Liver (tissue), 9 donors: Measurements from ENCODE around the gene RGS17. TPM values are rescaled to one million over a fixed set of nuclear protein-coding genes. Genes with fewer than 3 reads are reported as not detected.

Source experiments
- DNase-seq: peaks from one replicate; pipeline ENCODE4 v3.0.0-alpha.2; 2017; ENCODE audit warnings: low spot score
- H3K27ac ChIP-seq, 2 donors: one replicate each; pipeline ENCODE4 v1.7.0; 2013; ENCODE audit warnings: inconsistent platforms in 2 of 2, low read length in 2 of 2, control low read depth in 1 of 2, low read depth in 1 of 2, mild to moderate bottlenecking in 1 of 2
- H3K27me3 ChIP-seq, 4 donors: one replicate each; pipeline versions ENCODE4 v1.6.1 to v1.7.0; 2013; ENCODE audit warnings: low read length in 3 of 4, inconsistent platforms in 1 of 4, mild to moderate bottlenecking in 1 of 4, moderate library complexity in 1 of 4; ENCODE audit not compliant: control insufficient read depth in 4 of 4, insufficient read depth in 4 of 4
- H3K36me3 ChIP-seq, 4 donors: one replicate each; pipeline versions ENCODE4 v1.6.1 to v1.7.0; 2013; ENCODE audit warnings: low read length in 3 of 4, mild to moderate bottlenecking in 3 of 4, low read depth in 1 of 4, moderate library complexity in 1 of 4; ENCODE audit not compliant: control insufficient read depth in 4 of 4, insufficient read depth in 3 of 4
- H3K4me1 ChIP-seq, 4 donors: one replicate each; pipeline versions ENCODE4 v1.6.1 to v1.7.0; 2013; ENCODE audit warnings: low read length in 3 of 4, mild to moderate bottlenecking in 3 of 4, moderate library complexity in 1 of 4; ENCODE audit not compliant: control insufficient read depth in 4 of 4, insufficient read depth in 4 of 4
- H3K4me3 ChIP-seq, 3 donors: one replicate each; pipeline versions ENCODE4 v1.6.1 to v1.7.0; 2013; ENCODE audit warnings: low read length in 3 of 3, control low read depth in 1 of 3, low read depth in 1 of 3, mild to moderate bottlenecking in 1 of 3
- H3K9ac ChIP-seq, 2 donors: one replicate each; pipeline ENCODE4 v1.7.0; 2013; ENCODE audit warnings: low read length in 2 of 2, mild to moderate bottlenecking in 2 of 2, moderate library complexity in 2 of 2, control low read depth in 1 of 2, low read depth in 1 of 2
- H3K9me3 ChIP-seq, 4 donors: one replicate each; pipeline versions ENCODE4 v1.6.1 to v1.7.0; 2013; ENCODE audit warnings: low read length in 3 of 4; ENCODE audit not compliant: control insufficient read depth in 4 of 4
- EGR1 ChIP-seq, 2 donors: IDR thresholded peaks; 2 replicates each; pipeline ENCODE4 v1.6.1; 2016 to 2018; ENCODE audit warnings: antibody characterized with exemption in 2 of 2, low read depth in 2 of 2
- FOXA1 ChIP-seq: IDR thresholded peaks from 2 replicates; pipeline ENCODE4 v1.6.1; 2016; ENCODE audit warnings: antibody characterized with exemption
- FOXA2 ChIP-seq: IDR thresholded peaks from 2 replicates; pipeline ENCODE4 v1.6.1; 2016; ENCODE audit warnings: antibody characterized with exemption
- GABPA ChIP-seq, 2 donors: IDR thresholded peaks in 1 of 2; conservative IDR thresholded peaks in 1 of 2; 2 replicates each; pipeline ENCODE4 v1.6.1; 2016; ENCODE audit warnings: antibody characterized with exemption in 2 of 2, mild to moderate bottlenecking in 1 of 2, moderate library complexity in 1 of 2
- HNF4A ChIP-seq, 2 donors: conservative IDR thresholded peaks; 2 replicates each; pipeline ENCODE4 v1.6.1; 2016; ENCODE audit warnings: antibody characterized with exemption in 2 of 2, mild to moderate bottlenecking in 2 of 2
- HNF4G ChIP-seq: IDR thresholded peaks from 2 replicates; pipeline ENCODE4 v1.6.1; 2016; ENCODE audit warnings: antibody characterized with exemption
- JUND ChIP-seq, 2 donors: IDR thresholded peaks; 2 replicates each; pipeline ENCODE4 v1.6.1; 2016; ENCODE audit warnings: antibody characterized with exemption in 2 of 2
- RAD21 ChIP-seq, 2 donors: IDR thresholded peaks; 2 replicates each; pipeline ENCODE4 v1.6.1; 2016; ENCODE audit warnings: antibody characterized with exemption in 2 of 2, mild to moderate bottlenecking in 2 of 2
- RXRA ChIP-seq, 2 donors: IDR thresholded peaks; 2 replicates each; pipeline ENCODE4 v1.6.1; 2017 to 2018; ENCODE audit warnings: antibody characterized with exemption in 2 of 2, mild to moderate bottlenecking in 1 of 2
- SP1 ChIP-seq: IDR thresholded peaks from 2 replicates; pipeline ENCODE4 v1.6.1; 2018; ENCODE audit warnings: antibody characterized with exemption, mild to moderate bottlenecking
- TAF1 ChIP-seq: conservative IDR thresholded peaks from 2 replicates; pipeline ENCODE4 v1.6.1; 2016; ENCODE audit warnings: antibody characterized with exemption, mild to moderate bottlenecking
- YY1 ChIP-seq: IDR thresholded peaks from 2 replicates; pipeline ENCODE4 v1.6.1; 2016; ENCODE audit warnings: antibody characterized with exemption, mild to moderate bottlenecking
- WGBS: extraction: QIAGEN DNeasy Blood & Tissue Kit; methylation state at CpG from one replicate; pipeline ENCODE4 v1.1.7; 2013; 5-methylcytosine and 5-hydroxymethylcytosine counted together
- polyA plus RNA-seq, 2 donors: library from polyadenylated mRNA; stranded (reverse) in 1 of 2; unstranded in 1 of 2; fragments of 200-250 nt in 1 of 2; fragments of >200 nt in 1 of 2; fragmentation: Nextera tagmentation in 1 of 2; extraction: Ambion mirVana in 1 of 2; gene quantifications; one replicate each; pipeline versions ENCODE4 v1.2.1 to v1.2.3, GENCODE V29; 2013 to 2015
- total RNA-seq, 2 donors: library from RNA; depleted of rRNA; stranded (reverse); fragments of >200 nt; gene quantifications; one replicate each; pipeline ENCODE4 v1.2.3, GENCODE V29; 2014
- TF ChIP-seq, protein P1 (sequence below): IDR thresholded peaks from 2 replicates; pipeline ENCODE4 v1.6.1; 2016; ENCODE audit warnings: antibody characterized with exemption, mild to moderate bottlenecking
- TF ChIP-seq, protein P2 (sequence below): IDR thresholded peaks from 2 replicates; pipeline ENCODE4 v1.6.1; 2016; ENCODE audit warnings: antibody characterized with exemption
- TF ChIP-seq, protein P3 (sequence below): IDR thresholded peaks from 2 replicates; pipeline ENCODE4 v1.6.1; 2016; ENCODE audit warnings: antibody characterized with exemption
- donor health status: healthy.
- donor health status: healthy.
- donor health status: healthy.
- donor health status: healthy.
- donor health status: healthy.

RGS17 gene
- total and polyA plus RNA-seq, 4 donors, result under 0.01 to 0.09 (median 0.03) TPM

DNA sequence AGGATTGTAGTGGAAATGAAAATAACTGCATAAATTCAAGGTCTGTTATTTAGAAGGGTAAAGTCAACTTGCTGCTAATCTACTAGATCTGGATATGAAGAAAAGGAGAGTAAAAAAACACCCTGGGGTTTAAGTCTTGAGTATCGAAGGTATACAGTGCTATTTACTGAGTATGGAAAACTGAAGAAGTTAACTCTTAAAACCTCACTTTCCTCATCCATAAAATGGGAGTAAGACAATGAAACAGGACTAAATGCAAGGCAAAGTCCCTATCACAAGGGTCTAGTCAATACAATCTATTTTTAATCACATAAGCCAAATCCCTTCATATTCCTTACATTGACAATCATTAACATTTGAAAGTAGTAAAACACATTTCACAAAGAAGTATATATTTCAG lies 150.4 kb downstream of the RGS17 start (continued):
- TF ChIP-seq, protein P1, sequence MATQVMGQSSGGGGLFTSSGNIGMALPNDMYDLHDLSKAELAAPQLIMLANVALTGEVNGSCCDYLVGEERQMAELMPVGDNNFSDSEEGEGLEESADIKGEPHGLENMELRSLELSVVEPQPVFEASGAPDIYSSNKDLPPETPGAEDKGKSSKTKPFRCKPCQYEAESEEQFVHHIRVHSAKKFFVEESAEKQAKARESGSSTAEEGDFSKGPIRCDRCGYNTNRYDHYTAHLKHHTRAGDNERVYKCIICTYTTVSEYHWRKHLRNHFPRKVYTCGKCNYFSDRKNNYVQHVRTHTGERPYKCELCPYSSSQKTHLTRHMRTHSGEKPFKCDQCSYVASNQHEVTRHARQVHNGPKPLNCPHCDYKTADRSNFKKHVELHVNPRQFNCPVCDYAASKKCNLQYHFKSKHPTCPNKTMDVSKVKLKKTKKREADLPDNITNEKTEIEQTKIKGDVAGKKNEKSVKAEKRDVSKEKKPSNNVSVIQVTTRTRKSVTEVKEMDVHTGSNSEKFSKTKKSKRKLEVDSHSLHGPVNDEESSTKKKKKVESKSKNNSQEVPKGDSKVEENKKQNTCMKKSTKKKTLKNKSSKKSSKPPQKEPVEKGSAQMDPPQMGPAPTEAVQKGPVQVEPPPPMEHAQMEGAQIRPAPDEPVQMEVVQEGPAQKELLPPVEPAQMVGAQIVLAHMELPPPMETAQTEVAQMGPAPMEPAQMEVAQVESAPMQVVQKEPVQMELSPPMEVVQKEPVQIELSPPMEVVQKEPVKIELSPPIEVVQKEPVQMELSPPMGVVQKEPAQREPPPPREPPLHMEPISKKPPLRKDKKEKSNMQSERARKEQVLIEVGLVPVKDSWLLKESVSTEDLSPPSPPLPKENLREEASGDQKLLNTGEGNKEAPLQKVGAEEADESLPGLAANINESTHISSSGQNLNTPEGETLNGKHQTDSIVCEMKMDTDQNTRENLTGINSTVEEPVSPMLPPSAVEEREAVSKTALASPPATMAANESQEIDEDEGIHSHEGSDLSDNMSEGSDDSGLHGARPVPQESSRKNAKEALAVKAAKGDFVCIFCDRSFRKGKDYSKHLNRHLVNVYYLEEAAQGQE, result no peak
- no peak for TF ChIP-seq RXRA (IDR thresholded peaks at IDR 0.05)
- TF ChIP-seq HNF4A (conservative IDR thresholded peaks at IDR 0.05), result no peak

DNA sequence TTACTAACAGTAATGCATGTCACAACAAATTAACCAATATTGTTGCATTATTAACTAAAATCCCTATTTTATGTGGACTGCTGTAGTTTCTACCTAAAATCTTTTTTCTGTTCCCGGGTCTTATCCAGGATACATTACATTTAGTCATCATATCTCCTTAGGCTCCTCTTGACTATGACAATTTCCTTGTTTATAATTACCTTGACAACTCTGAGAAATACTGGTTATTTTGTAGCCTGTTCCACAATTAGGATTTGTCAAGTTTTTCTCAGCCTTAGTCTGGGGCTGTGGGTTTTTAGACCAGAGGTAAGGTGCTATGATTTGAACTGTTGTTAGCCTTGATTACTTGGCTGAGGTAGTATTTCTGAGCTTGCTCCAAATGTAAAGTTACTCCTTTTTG lies 152.0 kb downstream of the RGS17 start:
- Histone ChIP-seq H3K9me3 (no peaks in the 10 kb centered on the region), H3K9ac (no peak overlapping the region), H3K27me3 (no peaks in the 10 kb centered on the region), H3K4me3 (no peak overlapping the region), H3K27ac (no peak overlapping the region), H3K36me3 (peaks cover 0 to 4% (median 1%) of the 10 kb centered on the region in 4 donors), H3K4me1 (peaks cover 8 to 21% (median 12%) of the 10 kb centered on the region in 4 donors)
- WGBS, result 86% methylated on average over 1 of the region's 1 CpG
- DNase-seq, result no peak
- TF ChIP-seq FOXA2 (no peak), EGR1 (IDR thresholded peaks at IDR 0.05; ENCODE audit: low read depth in 2 of 2) (no peak), JUND (IDR thresholded peaks at IDR 0.05) (no peak), GABPA (IDR thresholded peaks at IDR 0.05 in 1 of 2, conservative IDR thresholded peaks at IDR 0.05 in 1 of 2) (no peak), SP1 (no peak), YY1 (no peak)
- TF ChIP-seq, protein P2, sequence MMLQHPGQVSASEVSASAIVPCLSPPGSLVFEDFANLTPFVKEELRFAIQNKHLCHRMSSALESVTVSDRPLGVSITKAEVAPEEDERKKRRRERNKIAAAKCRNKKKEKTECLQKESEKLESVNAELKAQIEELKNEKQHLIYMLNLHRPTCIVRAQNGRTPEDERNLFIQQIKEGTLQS, result no peak
- TF ChIP-seq, protein P3, sequence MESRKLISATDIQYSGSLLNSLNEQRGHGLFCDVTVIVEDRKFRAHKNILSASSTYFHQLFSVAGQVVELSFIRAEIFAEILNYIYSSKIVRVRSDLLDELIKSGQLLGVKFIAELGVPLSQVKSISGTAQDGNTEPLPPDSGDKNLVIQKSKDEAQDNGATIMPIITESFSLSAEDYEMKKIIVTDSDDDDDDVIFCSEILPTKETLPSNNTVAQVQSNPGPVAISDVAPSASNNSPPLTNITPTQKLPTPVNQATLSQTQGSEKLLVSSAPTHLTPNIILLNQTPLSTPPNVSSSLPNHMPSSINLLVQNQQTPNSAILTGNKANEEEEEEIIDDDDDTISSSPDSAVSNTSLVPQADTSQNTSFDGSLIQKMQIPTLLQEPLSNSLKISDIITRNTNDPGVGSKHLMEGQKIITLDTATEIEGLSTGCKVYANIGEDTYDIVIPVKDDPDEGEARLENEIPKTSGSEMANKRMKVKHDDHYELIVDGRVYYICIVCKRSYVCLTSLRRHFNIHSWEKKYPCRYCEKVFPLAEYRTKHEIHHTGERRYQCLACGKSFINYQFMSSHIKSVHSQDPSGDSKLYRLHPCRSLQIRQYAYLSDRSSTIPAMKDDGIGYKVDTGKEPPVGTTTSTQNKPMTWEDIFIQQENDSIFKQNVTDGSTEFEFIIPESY, result no peak

DNA sequence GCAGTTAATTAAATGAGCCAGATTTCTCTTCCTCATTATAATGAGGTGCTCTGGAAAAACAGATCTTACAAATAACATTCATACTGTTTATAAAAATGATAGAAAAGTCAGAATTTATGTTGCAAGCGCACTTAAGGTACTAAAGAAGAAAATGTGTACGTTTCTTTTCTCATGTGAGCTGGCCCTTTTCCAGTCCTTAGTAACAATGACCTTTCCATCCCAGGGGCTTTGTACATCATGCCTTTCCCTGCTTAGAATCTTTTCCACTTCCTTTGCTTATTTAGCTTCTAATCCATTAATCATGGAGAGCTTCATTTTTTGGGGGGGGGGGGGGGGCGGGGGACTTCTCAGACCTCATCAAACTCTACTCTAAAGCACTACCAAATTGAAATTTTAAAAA lies 153.0 kb downstream of the RGS17 start:
- H3K4me1 ChIP-seq, result peaks cover 8 to 21% (median 12%) of the 10 kb centered on the region in 4 donors
- H3K4me3 ChIP-seq, result no peak overlapping the region
- DNase-seq, result no peak

More for the DNA sequence above, 153.0 kb downstream of the RGS17 start:
- peaks cover 0 to 5% (median 2%) of the 10 kb centered on the region in 4 donors for H3K36me3 ChIP-seq
- no peak overlapping the region for H3K9ac ChIP-seq
- H3K27me3 ChIP-seq, result no peaks in the 10 kb centered on the region
- 72% methylated on average over 3 of the region's 3 CpGs for WGBS
- no peak for TF ChIP-seq FOXA1
- TF ChIP-seq GABPA (IDR thresholded peaks at IDR 0.05 in 1 of 2, conservative IDR thresholded peaks at IDR 0.05 in 1 of 2), result no peak
- no peak for TF ChIP-seq YY1
- no peak for TF ChIP-seq HNF4A (conservative IDR thresholded peaks at IDR 0.05)
- TF ChIP-seq, protein P1, result no peak
- TF ChIP-seq RAD21 (IDR thresholded peaks at IDR 0.05), result no peak
- TF ChIP-seq TAF1, result no peak
- TF ChIP-seq EGR1 (IDR thresholded peaks at IDR 0.05; ENCODE audit: low read depth in 2 of 2), result no peak
- no peak for TF ChIP-seq SP1
- TF ChIP-seq HNF4G, result no peak
- TF ChIP-seq RXRA (IDR thresholded peaks at IDR 0.05), result no peak
- H3K27ac ChIP-seq, result no peak overlapping the region
- H3K9me3 ChIP-seq, result no peaks in the 10 kb centered on the region
